ENCODE data around the gene MAST2.

DNA sequence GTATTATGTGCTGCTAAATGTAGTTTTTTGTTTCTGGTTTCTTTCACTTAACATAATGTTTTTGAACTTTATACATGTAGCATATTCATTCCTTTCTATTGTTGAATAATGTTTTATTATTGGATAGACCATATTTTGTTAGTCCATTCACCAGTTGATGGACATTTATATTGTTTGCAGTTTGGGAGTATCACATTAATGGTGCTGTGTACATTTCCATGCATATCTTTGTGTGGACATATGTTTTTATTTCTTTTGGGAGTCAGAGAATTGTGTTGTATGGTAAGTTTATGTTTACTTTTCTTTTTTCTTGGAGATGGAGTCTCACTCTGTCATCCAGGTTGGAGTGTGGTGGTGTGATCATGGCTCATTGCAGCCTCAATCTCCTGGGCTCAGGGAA lies 134.6 kb downstream of the MAST2 start:
- TF ChIP-seq, protein P1, sequence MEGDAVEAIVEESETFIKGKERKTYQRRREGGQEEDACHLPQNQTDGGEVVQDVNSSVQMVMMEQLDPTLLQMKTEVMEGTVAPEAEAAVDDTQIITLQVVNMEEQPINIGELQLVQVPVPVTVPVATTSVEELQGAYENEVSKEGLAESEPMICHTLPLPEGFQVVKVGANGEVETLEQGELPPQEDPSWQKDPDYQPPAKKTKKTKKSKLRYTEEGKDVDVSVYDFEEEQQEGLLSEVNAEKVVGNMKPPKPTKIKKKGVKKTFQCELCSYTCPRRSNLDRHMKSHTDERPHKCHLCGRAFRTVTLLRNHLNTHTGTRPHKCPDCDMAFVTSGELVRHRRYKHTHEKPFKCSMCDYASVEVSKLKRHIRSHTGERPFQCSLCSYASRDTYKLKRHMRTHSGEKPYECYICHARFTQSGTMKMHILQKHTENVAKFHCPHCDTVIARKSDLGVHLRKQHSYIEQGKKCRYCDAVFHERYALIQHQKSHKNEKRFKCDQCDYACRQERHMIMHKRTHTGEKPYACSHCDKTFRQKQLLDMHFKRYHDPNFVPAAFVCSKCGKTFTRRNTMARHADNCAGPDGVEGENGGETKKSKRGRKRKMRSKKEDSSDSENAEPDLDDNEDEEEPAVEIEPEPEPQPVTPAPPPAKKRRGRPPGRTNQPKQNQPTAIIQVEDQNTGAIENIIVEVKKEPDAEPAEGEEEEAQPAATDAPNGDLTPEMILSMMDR (IDR thresholded peaks at IDR 0.05; ENCODE audit: low read length) = no peak
- TF ChIP-seq EZH2 (IDR thresholded peaks at IDR 0.05; ENCODE audit: borderline replicate concordance, low read length) = no peak

All from OCI-LY1 (cell line).